DOHH2 (cell line): Measurements from ENCODE around the gene SYNE1.

Source experiments
- H3F3A ChIP-seq: fragments of 200-600 bp; sonication (generic), shearing (Covaris generic); 2 replicates; pipeline ENCODE4 v1.6.0; 2016; ENCODE audit warnings: antibody characterized with exemption, mild to moderate bottlenecking; ENCODE audit not compliant: control insufficient read depth, insufficient read depth
- H3K27ac ChIP-seq: fragments of 200-600 bp; sonication (generic); 2 replicates; pipeline ENCODE4 v1.5.1; 2014; ENCODE audit warnings: low read depth, mild to moderate bottlenecking, low read length, moderate library complexity
- H3K27me3 ChIP-seq: fragments of 200-600 bp; sonication (generic); 2 replicates; pipeline ENCODE4 v1.6.1; 2014; ENCODE audit warnings: mild to moderate bottlenecking, low read length, mixed read lengths; ENCODE audit not compliant: control insufficient read depth
- H3K36me3 ChIP-seq: fragments of 200-600 bp; sonication (generic); 2 replicates; pipeline ENCODE4 v1.6.1; 2014; ENCODE audit warnings: mild to moderate bottlenecking, low read length, moderate library complexity, mixed read lengths; ENCODE audit not compliant: control insufficient read depth
- H3K4me1 ChIP-seq: fragments of 200-600 bp; sonication (generic); 2 replicates; pipeline ENCODE4 v1.6.1; 2014; ENCODE audit warnings: mild to moderate bottlenecking, low read length, mixed read lengths; ENCODE audit not compliant: control insufficient read depth
- H3K4me2 ChIP-seq: fragments of 200-600 bp; sonication (generic); 2 replicates; pipeline ENCODE4 v1.6.0; 2014; ENCODE audit warnings: mild to moderate bottlenecking, low read length, moderate library complexity
- H3K4me3 ChIP-seq: fragments of 200-600 bp; sonication (generic); 2 replicates; pipeline ENCODE4 v1.5.1; 2014; ENCODE audit warnings: mild to moderate bottlenecking, low read length, mixed read lengths
- H3K79me2 ChIP-seq: fragments of 200-600 bp; sonication (generic); 2 replicates; pipeline ENCODE4 v1.6.1; 2014; ENCODE audit warnings: mild to moderate bottlenecking, low read length, mixed read lengths; ENCODE audit not compliant: control insufficient read depth
- H3K9me2 ChIP-seq: fragments of 200-600 bp; sonication (generic); replicated peaks from 2 replicates; pipeline ENCODE4 v1.6.1; 2014; ENCODE audit warnings: mild to moderate bottlenecking, low read length, mixed read lengths; ENCODE audit not compliant: control insufficient read depth
- H3K9me3 ChIP-seq: fragments of 200-600 bp; sonication (generic); 2 replicates; pipeline ENCODE4 v1.6.1; 2014; ENCODE audit warnings: antibody characterized with exemption, low read length, mixed read lengths; ENCODE audit not compliant: control insufficient read depth, insufficient read depth
- H4K20me1 ChIP-seq: fragments of 200-600 bp; sonication (generic); 2 replicates; pipeline ENCODE4 v1.6.0; 2014; ENCODE audit warnings: low read depth, mild to moderate bottlenecking, antibody characterized with exemption, low read length, moderate library complexity; ENCODE audit not compliant: control insufficient read depth, insufficient read depth
- EZH2phosphoT487 ChIP-seq: fragments of 200-600 bp; sonication (generic); IDR thresholded peaks from 2 replicates; pipeline ENCODE4 v1.6.1; 2017; ENCODE audit warnings: borderline replicate concordance, mild to moderate bottlenecking, antibody characterized with exemption, low read length, moderate library complexity, mixed read lengths
- TF ChIP-seq, protein P1 (sequence below): fragments of 200-600 bp; sonication (generic); IDR thresholded peaks from one replicate; pipeline ENCODE4 v1.5.1; 2014; ENCODE audit warnings: antibody characterized with exemption, mild to moderate bottlenecking, low read depth, low read length; ENCODE audit not compliant: poor library complexity, severe bottlenecking

Gene SYNE1

DNA sequence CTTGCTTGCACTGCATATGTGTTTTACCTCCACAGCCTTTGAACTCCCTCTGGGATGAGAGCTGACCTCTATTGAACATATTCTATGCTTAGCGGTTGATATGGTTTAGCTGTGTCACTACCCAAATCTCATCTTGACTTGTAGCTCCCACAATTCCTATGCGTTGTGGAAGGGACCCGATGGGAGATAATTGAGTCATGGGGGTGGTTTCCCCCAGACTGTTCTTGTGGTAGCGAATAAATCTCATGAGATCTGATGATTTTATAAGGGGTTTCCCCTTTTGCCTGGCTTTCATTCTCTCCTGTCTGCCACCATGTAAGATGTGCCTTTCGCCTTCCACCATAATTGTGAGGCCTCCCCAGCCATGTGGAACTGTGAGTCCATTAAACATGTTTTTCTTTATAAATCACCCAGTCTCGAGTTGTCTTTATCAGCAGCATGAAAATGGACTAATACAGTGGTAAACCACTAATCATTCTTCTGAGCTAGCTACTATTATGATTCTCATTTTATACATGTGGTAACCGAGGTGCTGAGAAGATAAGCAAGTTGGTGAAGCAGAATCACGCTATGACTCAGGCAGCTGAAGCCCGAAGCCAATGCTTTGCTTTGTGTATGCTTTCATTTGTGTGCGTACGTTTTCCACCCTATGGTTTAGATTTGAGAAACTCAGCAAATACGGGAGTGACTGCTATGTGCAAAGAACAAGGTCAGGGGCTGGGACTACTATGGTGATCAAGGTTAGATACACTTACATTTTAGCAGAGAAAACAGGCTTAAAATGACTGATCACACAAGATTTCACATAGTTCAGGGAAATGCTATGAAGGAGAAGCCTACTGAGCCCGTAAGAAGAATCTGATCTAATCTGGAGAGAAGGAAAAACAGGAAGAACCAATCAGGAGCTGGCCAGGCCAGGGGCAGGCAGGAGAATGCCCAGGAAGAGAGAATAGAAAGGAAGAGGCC, 466.2 kb downstream of the SYNE1 start:
- Histone ChIP-seq H3F3A (peaks cover 43% of the 10 kb centered on the region), H3K27me3 (no peaks in the 10 kb centered on the region), H3K9me3 (no peaks in the 10 kb centered on the region), H3K36me3 (peaks cover 69% of the 10 kb centered on the region), H3K9me2 (no peaks in the 10 kb centered on the region), H3K4me3 (peak overlapping the region; percentile 8; the same call in 1 of the 2 replicates), H3K4me1 (peaks cover 64% of the 10 kb centered on the region), H3K4me2 (no peak overlapping the region), H4K20me1 (no peaks in the 10 kb centered on the region), H3K27ac (peak overlapping the region; percentile 28), H3K79me2 (peaks cover 12% of the 10 kb centered on the region)
- TF ChIP-seq, protein P1, sequence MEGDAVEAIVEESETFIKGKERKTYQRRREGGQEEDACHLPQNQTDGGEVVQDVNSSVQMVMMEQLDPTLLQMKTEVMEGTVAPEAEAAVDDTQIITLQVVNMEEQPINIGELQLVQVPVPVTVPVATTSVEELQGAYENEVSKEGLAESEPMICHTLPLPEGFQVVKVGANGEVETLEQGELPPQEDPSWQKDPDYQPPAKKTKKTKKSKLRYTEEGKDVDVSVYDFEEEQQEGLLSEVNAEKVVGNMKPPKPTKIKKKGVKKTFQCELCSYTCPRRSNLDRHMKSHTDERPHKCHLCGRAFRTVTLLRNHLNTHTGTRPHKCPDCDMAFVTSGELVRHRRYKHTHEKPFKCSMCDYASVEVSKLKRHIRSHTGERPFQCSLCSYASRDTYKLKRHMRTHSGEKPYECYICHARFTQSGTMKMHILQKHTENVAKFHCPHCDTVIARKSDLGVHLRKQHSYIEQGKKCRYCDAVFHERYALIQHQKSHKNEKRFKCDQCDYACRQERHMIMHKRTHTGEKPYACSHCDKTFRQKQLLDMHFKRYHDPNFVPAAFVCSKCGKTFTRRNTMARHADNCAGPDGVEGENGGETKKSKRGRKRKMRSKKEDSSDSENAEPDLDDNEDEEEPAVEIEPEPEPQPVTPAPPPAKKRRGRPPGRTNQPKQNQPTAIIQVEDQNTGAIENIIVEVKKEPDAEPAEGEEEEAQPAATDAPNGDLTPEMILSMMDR = no peak
- TF ChIP-seq EZH2phosphoT487 = no peak

DNA sequence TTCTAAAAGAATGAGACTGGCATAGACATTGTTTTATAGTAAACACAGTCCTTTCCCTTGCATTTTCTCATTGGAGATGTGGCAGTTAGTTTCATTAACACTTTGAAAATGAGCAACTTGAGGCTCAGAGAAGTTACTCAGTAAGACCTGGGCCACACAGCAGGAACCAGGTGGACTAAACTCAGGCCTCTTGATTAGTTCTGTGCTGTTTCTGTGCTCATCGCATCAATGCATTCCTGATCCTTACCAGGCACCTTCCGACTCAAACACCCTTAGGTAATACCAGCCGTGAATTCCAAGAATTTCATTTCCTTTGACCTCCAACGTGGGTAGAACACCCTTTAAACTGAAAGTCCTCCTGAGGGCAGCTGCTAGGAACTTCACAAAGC, 466.9 kb downstream of the SYNE1 start:
- H3K27me3 ChIP-seq = no peaks in the 10 kb centered on the region
- H4K20me1 ChIP-seq = no peaks in the 10 kb centered on the region
- H3K4me3 ChIP-seq = peak overlapping the region; percentile 8; the same call in 1 of the 2 replicates
- H3K27ac ChIP-seq = peak overlapping the region; percentile 28
- H3K4me1 ChIP-seq = peaks cover 70% of the 10 kb centered on the region
- H3K9me3 ChIP-seq = no peaks in the 10 kb centered on the region
- H3K9me2 ChIP-seq = no peaks in the 10 kb centered on the region
- H3K4me2 ChIP-seq = no peak overlapping the region
- H3K36me3 ChIP-seq = peaks cover 68% of the 10 kb centered on the region
- TF ChIP-seq, protein P1 = no peak
- TF ChIP-seq EZH2phosphoT487 = no peak
- peaks cover 17% of the 10 kb centered on the region for H3K79me2 ChIP-seq
- peaks cover 43% of the 10 kb centered on the region for H3F3A ChIP-seq

DNA sequence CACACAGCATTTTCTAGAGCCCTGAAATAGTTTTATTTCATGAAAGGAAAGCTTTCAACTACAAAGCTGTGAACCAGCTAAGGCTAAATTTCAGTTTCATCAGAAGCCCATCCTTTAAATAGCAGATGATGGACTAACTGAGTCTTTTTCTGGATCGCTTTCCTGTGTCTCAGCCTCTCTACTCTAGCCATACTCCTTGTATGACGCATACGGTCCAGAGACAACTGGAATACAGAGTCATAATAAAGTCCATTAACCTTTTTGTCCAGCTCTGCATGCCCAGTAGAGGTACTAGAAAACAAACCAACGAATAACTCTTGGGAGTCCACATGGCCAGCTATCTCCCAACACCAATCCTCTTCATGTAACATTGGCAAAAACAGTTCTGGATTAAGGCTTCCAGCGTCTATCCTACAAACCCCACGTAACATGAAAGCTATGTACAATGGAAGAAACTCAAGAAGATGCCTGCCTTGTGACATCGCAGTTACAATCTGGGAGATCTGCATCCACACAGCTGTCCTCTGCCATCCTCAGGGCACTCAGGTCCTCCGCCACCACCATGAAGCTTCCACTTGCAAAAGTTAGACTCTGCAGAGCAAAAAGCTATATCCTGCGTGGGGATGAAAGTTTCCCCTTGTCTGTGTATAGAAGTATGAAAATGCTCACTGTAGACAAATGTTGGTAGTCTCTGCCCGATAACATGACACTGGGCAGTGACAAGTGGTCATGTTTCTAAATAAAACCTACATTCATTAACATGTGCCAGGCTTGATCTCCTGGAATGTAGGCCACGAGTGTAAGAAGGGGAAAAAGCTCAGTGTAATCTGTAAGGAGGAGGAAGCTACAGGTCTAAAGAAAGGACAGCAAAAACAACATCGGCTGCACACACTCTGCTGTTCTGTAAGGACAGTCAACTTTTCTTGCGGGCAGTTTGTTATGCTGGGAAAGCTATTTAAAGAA, 469.2 kb downstream of the SYNE1 start:
- TF ChIP-seq, protein P1 = no peak
- TF ChIP-seq EZH2phosphoT487 = no peak
- H4K20me1 ChIP-seq = no peaks in the 10 kb centered on the region
- H3K79me2 ChIP-seq = peaks cover 19% of the 10 kb centered on the region
- no peaks in the 10 kb centered on the region for H3K9me2 ChIP-seq
- peaks cover 66% of the 10 kb centered on the region for H3K36me3 ChIP-seq
- peak overlapping the region; percentile 94 for H3K4me2 ChIP-seq
- peaks cover 35% of the 10 kb centered on the region for H3F3A ChIP-seq
- H3K27me3 ChIP-seq = no peaks in the 10 kb centered on the region
- H3K4me1 ChIP-seq = peaks cover 70% of the 10 kb centered on the region
- peak overlapping the region; percentile 86 for H3K27ac ChIP-seq
- peak overlapping the region; percentile 62 for H3K4me3 ChIP-seq
- no peaks in the 10 kb centered on the region for H3K9me3 ChIP-seq
